H1 (cell line): ENCODE measurements around the gene PPP2R3C.

Source experiments
- CHD2 ChIP-seq: IDR thresholded peaks from 2 replicates; pipeline ENCODE4 v1.6.1; 2012; ENCODE audit warnings: low read length, improper control_type of control experiment
- CTCF ChIP-seq, 3 experiments: IDR thresholded peaks; 1 replicate in 2 of 3; 2 replicates in 1 of 3; pipeline versions ENCODE4 v1.5.1 to v1.6.1; 2011; ENCODE audit warnings: low read length in 3 of 3, mild to moderate bottlenecking in 3 of 3, inconsistent platforms in 2 of 3, low read depth in 1 of 3, moderate library complexity in 1 of 3; ENCODE audit not compliant: insufficient read depth in 1 of 3; ENCODE audit errors: control extremely low read depth in 1 of 3
- SP4 ChIP-seq: IDR thresholded peaks from 2 replicates; pipeline ENCODE4 v1.6.1; 2012; ENCODE audit warnings: low read length, inconsistent platforms

GRCh38 chr14:35112641-35113040 is 9.1 kb downstream of the PPP2R3C start:
- no peak for TF ChIP-seq CTCF (IDR thresholded peaks at IDR 0.05; ENCODE audit: control extremely low read depth in 1 of 3, insufficient read depth in 1 of 3, low read depth in 1 of 3, low read length in 3 of 3)
- no peak for TF ChIP-seq CHD2
- no peak for TF ChIP-seq SP4
